ENCODE results near the gene INO80C.

The INO80C gene

DNA sequence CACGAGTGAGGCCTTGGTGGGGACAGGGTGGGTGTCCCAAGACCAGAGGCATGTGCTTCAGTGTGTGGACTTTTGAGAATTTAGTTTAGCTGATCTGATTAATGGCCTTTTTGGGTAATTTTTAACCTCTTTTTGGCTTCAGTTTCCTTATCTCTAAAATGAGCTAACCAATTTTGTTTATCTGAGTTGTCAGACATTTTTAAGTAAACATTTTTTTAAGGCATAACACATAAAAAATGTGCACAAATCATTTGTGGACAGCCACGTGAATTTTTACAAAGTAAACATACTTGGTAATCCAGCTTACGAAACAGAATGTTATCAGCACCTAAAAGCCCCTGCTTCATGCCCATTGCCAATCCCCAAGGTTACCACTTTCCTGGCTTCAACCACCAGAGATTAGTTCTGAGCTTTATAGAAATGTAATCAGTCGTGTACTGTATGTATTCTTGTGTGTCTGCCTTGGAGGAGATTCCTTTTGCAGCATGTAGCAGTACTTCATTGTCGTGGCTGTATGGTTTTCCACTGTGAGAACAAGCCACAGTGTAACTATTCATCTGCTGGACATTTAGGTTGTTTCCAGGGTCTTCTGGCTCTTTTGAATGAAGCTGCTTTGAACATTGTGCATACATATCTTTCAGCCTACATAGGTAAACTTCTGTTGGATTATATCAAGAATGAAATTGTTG is 8.4 kb upstream of the INO80C start:
- H3K4me2 ChIP-seq (ENCODE audit: insufficient read depth, low read length) = no peak overlapping the region

DNA sequence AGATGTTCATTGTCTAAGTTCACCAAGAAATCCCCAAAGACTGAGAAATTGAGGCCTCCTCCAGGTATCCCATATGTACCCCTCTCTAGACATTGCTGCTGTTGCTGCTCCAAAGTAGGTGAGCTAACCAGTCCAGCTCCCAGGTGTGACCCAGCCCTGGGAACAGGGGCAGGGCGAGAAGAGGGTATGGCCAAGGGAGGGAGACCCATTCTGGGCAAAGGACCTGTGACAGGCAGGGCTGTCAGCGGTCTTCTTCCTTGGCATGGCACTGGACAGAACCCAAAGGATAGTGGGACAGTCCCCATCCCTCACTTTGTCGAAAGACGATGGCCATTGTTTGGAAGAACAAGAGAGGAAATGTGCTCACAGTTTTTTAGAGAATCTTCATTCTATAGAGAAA is 7.2 kb upstream of the INO80C start:
- TF ChIP-seq, protein P1, sequence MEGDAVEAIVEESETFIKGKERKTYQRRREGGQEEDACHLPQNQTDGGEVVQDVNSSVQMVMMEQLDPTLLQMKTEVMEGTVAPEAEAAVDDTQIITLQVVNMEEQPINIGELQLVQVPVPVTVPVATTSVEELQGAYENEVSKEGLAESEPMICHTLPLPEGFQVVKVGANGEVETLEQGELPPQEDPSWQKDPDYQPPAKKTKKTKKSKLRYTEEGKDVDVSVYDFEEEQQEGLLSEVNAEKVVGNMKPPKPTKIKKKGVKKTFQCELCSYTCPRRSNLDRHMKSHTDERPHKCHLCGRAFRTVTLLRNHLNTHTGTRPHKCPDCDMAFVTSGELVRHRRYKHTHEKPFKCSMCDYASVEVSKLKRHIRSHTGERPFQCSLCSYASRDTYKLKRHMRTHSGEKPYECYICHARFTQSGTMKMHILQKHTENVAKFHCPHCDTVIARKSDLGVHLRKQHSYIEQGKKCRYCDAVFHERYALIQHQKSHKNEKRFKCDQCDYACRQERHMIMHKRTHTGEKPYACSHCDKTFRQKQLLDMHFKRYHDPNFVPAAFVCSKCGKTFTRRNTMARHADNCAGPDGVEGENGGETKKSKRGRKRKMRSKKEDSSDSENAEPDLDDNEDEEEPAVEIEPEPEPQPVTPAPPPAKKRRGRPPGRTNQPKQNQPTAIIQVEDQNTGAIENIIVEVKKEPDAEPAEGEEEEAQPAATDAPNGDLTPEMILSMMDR (IDR thresholded peaks at IDR 0.05; ENCODE audit: borderline replicate concordance, extremely low read depth, low read length, poor library complexity, severe bottlenecking) = no peak
- TF ChIP-seq EZH2 (IDR thresholded peaks at IDR 0.05; ENCODE audit: borderline replicate concordance, low read depth, low read length, severe bottlenecking) = no peak
- Histone ChIP-seq H3K27ac (ENCODE audit: low read length) (no peak overlapping the region), H3K4me1 (ENCODE audit: insufficient read depth, low read length) (no peaks in the 10 kb centered on the region), H3K27me3 (ENCODE audit: insufficient read depth, low read length, poor library complexity) (peaks cover 12% of the 10 kb centered on the region), H2AFZ (ENCODE audit: low read depth, low read length) (no peak overlapping the region), H4K20me1 (ENCODE audit: insufficient read depth, low read length) (no peaks in the 10 kb centered on the region), H3K9ac (ENCODE audit: low read depth, low read length) (no peak overlapping the region), H3K4me2 (ENCODE audit: insufficient read depth, low read length) (no peak overlapping the region), H3K4me3 (ENCODE audit: low read depth in 1 of 2, low read length in 2 of 2) (no peak overlapping the region), H3K36me3 (ENCODE audit: insufficient read depth, low read length) (no peaks in the 10 kb centered on the region), H3K79me2 (ENCODE audit: insufficient read depth, low read length) (no peaks in the 10 kb centered on the region), H3K9me3 (ENCODE audit: insufficient read depth, low read length, severe bottlenecking) (no peaks in the 10 kb centered on the region)
- ATAC-seq (ENCODE audit: insufficient read depth, low read depth) (no peak), DNase-seq (no peak)

More for the DNA sequence above, 8.4 kb upstream of the INO80C start:
- Histone ChIP-seq H3K36me3 (ENCODE audit: insufficient read depth, low read length) (no peaks in the 10 kb centered on the region), H3K4me3 (ENCODE audit: low read depth in 1 of 2, low read length in 2 of 2) (no peak overlapping the region), H3K4me1 (ENCODE audit: insufficient read depth, low read length) (no peaks in the 10 kb centered on the region), H3K27ac (ENCODE audit: low read length) (no peak overlapping the region), H3K79me2 (ENCODE audit: insufficient read depth, low read length) (no peaks in the 10 kb centered on the region), H3K9ac (ENCODE audit: low read depth, low read length) (no peak overlapping the region), H3K9me3 (ENCODE audit: insufficient read depth, low read length, severe bottlenecking) (no peaks in the 10 kb centered on the region), H2AFZ (ENCODE audit: low read depth, low read length) (no peak overlapping the region), H4K20me1 (ENCODE audit: insufficient read depth, low read length) (no peaks in the 10 kb centered on the region), H3K27me3 (ENCODE audit: insufficient read depth, low read length, poor library complexity) (peaks cover 12% of the 10 kb centered on the region)
- DNase-seq = no peak
- TF ChIP-seq, protein P1 (IDR thresholded peaks at IDR 0.05; ENCODE audit: borderline replicate concordance, extremely low read depth, low read length, poor library complexity, severe bottlenecking) = no peak
- no peak for TF ChIP-seq EZH2 (IDR thresholded peaks at IDR 0.05; ENCODE audit: borderline replicate concordance, low read depth, low read length, severe bottlenecking)
- ATAC-seq (ENCODE audit: insufficient read depth, low read depth) = no peak

DNA sequence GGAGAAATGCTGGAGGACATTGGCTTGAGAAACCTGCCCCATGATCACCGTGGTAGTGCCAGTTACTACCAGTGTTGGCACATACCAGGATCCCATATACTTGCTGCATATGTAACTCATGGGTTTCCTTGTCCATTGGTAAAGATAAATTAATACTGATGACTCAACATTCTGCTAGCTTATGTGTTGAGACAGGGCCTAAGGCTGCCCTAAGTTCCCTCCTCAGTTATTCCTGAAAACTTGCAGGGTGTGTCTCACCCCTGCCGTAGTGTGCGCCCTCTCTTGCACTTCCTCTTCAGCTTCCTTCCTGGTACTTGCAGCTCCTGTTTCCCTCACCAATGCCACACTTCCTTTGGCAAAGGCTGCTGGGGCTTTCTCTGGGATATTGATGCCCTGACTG is 4.3 kb upstream of the INO80C start:
- peaks cover 4% of the 10 kb centered on the region for H3K27me3 ChIP-seq (ENCODE audit: insufficient read depth, low read length, poor library complexity)
- ATAC-seq (ENCODE audit: insufficient read depth, low read depth) = no peak
- DNase-seq = no peak
- peaks cover 8% of the 10 kb centered on the region for H3K4me1 ChIP-seq (ENCODE audit: insufficient read depth, low read length)
- H3K79me2 ChIP-seq (ENCODE audit: insufficient read depth, low read length) = no peaks in the 10 kb centered on the region
- H3K27ac ChIP-seq (ENCODE audit: low read length) = no peak overlapping the region
- TF ChIP-seq, protein P1 (IDR thresholded peaks at IDR 0.05; ENCODE audit: borderline replicate concordance, extremely low read depth, low read length, poor library complexity, severe bottlenecking) = no peak
- TF ChIP-seq EZH2 (IDR thresholded peaks at IDR 0.05; ENCODE audit: borderline replicate concordance, low read depth, low read length, severe bottlenecking) = no peak
- no peak overlapping the region for H2AFZ ChIP-seq (ENCODE audit: low read depth, low read length)
- H3K9ac ChIP-seq (ENCODE audit: low read depth, low read length) = no peak overlapping the region
- no peak overlapping the region for H3K4me3 ChIP-seq (ENCODE audit: low read depth in 1 of 2, low read length in 2 of 2)
- H3K4me2 ChIP-seq (ENCODE audit: insufficient read depth, low read length) = no peak overlapping the region
- H3K36me3 ChIP-seq (ENCODE audit: insufficient read depth, low read length) = no peaks in the 10 kb centered on the region
- no peaks in the 10 kb centered on the region for H4K20me1 ChIP-seq (ENCODE audit: insufficient read depth, low read length)
- H3K9me3 ChIP-seq (ENCODE audit: insufficient read depth, low read length, severe bottlenecking) = no peaks in the 10 kb centered on the region

Measured in DND-41 (cell line).